Epithelial cell of umbilical artery (primary cell): ENCODE measurements around the gene CHCHD5. TPM values are rescaled to one million over a fixed set of nuclear protein-coding genes. Genes with fewer than 3 reads are reported as not detected.

Experiments used
- total RNA-seq: library from RNA; depleted of rRNA; stranded (reverse); fragments of >200 nt; gene quantifications from 2 replicates; pipeline ENCODE4 v1.2.3, GENCODE V29; 2014

CHCHD5 gene
- total RNA-seq = 8.1 and 11.7 TPM in 2 replicates

GRCh38 chr2:112584134-112584890 lies at the start of gene CHCHD5:
TSS of gene CHCHD5 (plus strand) at chr2:112584609. CDS start at chr2:112584648, 39 bp downstream.

GRCh38 chr2:112542123-112542983 lies 42.1 kb upstream of the CHCHD5 start, which contains the start of gene POLR1B:
TSS of gene POLR1B (plus strand) at chr2:112542465. CDS start at chr2:112542495, 30 bp downstream.

Other genes starting within 250 kb of the CHCHD5 start
- gene RGPD8, start 151.0 kb upstream of the CHCHD5 start, total RNA-seq = 8.8 and 16.3 TPM in 2 replicates
- 36.3 and 40.0 TPM in 2 replicates for gene TTL, start 102.5 kb upstream of the CHCHD5 start, total RNA-seq
- gene POLR1B, start 42.1 kb upstream of the CHCHD5 start, total RNA-seq = 19.2 and 27.8 TPM in 2 replicates
- gene SLC20A1, start 61.3 kb downstream of the CHCHD5 start, total RNA-seq = 81.5 and 101 TPM in 2 replicates
- gene NT5DC4, start 136.4 kb downstream of the CHCHD5 start, total RNA-seq = not detected in 2 replicates
- 4.2 and 6.7 TPM in 2 replicates for gene CKAP2L, start 180.0 kb downstream of the CHCHD5 start, total RNA-seq
- 0.97 and 2.9 TPM in 2 replicates for gene IL1A, start 199.9 kb downstream of the CHCHD5 start, total RNA-seq